Esophagus muscularis mucosa (tissue), 4 donors: ENCODE results near the gene PDCD5. TPM values are rescaled to one million over a fixed set of nuclear protein-coding genes. Genes with fewer than 3 reads are reported as not detected.

Experiments used
- DNase-seq: peaks from one replicate; pipeline ENCODE4 v3.0.0-alpha.2; 2017; ENCODE audit errors: extremely low spot score
- H3K27ac ChIP-seq, 4 donors: fragments of 200-600 bp; sonication (generic); replicated peaks in 1 of 4; 1 replicate in 3 of 4; 2 replicates in 1 of 4; pipeline ENCODE4 v1.5.1; 2016 to 2019; ENCODE audit warnings: mild to moderate bottlenecking in 1 of 4
- H3K27me3 ChIP-seq, 4 donors: fragments of 200-600 bp; sonication (generic); one replicate each; pipeline versions ENCODE4 v1.5.1 to v1.6.0; 2016 to 2019
- H3K36me3 ChIP-seq, 4 donors: fragments of 200-600 bp; sonication (generic); one replicate each; pipeline ENCODE4 v1.5.1; 2016 to 2019
- H3K4me1 ChIP-seq, 4 donors: fragments of 200-600 bp; sonication (generic); one replicate each; pipeline ENCODE4 v1.5.1; 2016 to 2019
- H3K4me3 ChIP-seq, 4 donors: fragments of 200-600 bp; sonication (generic); 1 replicate in 2 of 4; 2 replicates in 2 of 4; pipeline ENCODE4 v1.5.1; 2016 to 2019; ENCODE audit warnings: mild to moderate bottlenecking in 4 of 4, moderate library complexity in 1 of 4
- H3K9me3 ChIP-seq, 4 donors: fragments of 200-600 bp; sonication (generic); 1 replicate in 3 of 4; 2 replicates in 1 of 4; pipeline ENCODE4 v1.5.1; 2016 to 2019
- EP300 ChIP-seq: sonication (generic); formaldehyde crosslinking; IDR thresholded peaks from one replicate; pipeline ENCODE4 v1.6.1; 2017; ENCODE audit warnings: antibody characterized with exemption
- POLR2A ChIP-seq: fragments of 450-650 bp; IDR thresholded peaks from one replicate; pipeline ENCODE4 v1.6.1; 2017; ENCODE audit warnings: antibody characterized with exemption, moderate library complexity, mild to moderate bottlenecking, low read depth
- POLR2AphosphoS5 ChIP-seq, 2 donors: sonication (generic); formaldehyde crosslinking; IDR thresholded peaks; one replicate each; pipeline ENCODE4 v1.6.1; 2017; ENCODE audit warnings: antibody characterized with exemption in 2 of 2
- WGBS: methylation state at CpG from one replicate; pipeline ENCODE4 v1.1.5; 2018; 5-methylcytosine and 5-hydroxymethylcytosine counted together
- intact Hi-C: fragments of 100-400 bp; cut with DNase I; formaldehyde crosslinking; loops from one replicate; pipeline ENCODE4 v1.15.1; 2023
- small RNA-seq, 3 donors: library from RNA; depleted of rRNA; stranded (forward); fragments of <200 nt; gene quantifications; one replicate each; pipeline ENCODE3, GENCODE V24; 2016
- total RNA-seq, 4 donors: library from RNA; depleted of rRNA; stranded (reverse); fragments of >200 nt; gene quantifications; one replicate each; pipeline versions ENCODE4 v1.1.0 to v1.2.1, GENCODE V29; 2016
- TF ChIP-seq, protein P1 (sequence below), 3 experiments: fragments of 200-600 bp in 2 of 3; fragments of 450-650 bp in 1 of 3; sonication (generic) in 2 of 3; IDR thresholded peaks; one replicate each; pipeline ENCODE4 v1.5.1; 2017 to 2019; ENCODE audit warnings: antibody characterized with exemption in 3 of 3, mild to moderate bottlenecking in 2 of 3, moderate library complexity in 1 of 3

Gene PDCD5
- total RNA-seq, 4 donors from 2014 or later: 98.8 to 132 (median 112) TPM

DNA sequence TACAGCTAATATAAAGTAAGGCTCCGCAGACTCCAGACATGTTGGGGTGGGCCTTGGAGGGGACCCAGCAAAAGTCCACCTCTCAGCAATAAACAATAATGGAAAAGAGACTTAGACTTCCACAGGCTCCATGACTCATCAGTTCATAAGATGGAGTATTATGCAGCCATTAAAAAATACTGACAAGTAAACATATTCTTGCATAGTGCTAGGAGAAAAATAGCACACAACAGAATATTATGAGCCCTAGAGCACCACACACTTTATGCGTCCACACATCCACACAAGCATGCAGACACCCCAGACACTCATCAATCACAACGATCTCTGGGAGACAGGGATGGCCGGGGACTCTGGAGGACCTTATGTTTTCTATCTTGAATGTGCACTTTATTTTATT lies 46.0 kb downstream of the PDCD5 start:
- Histone ChIP-seq H3K36me3 (peaks cover 72 to 100% (median 95%) of the 10 kb centered on the region in 4 donors), H3K27ac (no peak overlapping the region), H3K27me3 (no peaks in the 10 kb centered on the region), H3K4me1 (no peaks in the 10 kb centered on the region), H3K9me3 (no peaks in the 10 kb centered on the region), H3K4me3 (no peak overlapping the region)
- TF ChIP-seq POLR2A (no peak), POLR2AphosphoS5 (IDR thresholded peaks at IDR 0.05) (no peak), EP300 (no peak)
- TF ChIP-seq, protein P1, sequence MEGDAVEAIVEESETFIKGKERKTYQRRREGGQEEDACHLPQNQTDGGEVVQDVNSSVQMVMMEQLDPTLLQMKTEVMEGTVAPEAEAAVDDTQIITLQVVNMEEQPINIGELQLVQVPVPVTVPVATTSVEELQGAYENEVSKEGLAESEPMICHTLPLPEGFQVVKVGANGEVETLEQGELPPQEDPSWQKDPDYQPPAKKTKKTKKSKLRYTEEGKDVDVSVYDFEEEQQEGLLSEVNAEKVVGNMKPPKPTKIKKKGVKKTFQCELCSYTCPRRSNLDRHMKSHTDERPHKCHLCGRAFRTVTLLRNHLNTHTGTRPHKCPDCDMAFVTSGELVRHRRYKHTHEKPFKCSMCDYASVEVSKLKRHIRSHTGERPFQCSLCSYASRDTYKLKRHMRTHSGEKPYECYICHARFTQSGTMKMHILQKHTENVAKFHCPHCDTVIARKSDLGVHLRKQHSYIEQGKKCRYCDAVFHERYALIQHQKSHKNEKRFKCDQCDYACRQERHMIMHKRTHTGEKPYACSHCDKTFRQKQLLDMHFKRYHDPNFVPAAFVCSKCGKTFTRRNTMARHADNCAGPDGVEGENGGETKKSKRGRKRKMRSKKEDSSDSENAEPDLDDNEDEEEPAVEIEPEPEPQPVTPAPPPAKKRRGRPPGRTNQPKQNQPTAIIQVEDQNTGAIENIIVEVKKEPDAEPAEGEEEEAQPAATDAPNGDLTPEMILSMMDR (IDR thresholded peaks at IDR 0.05): no peak
- intact Hi-C loops: no loop called here
- 95% methylated on average over 4 of the region's 4 CpGs for WGBS
- DNase-seq: no peak

DNA sequence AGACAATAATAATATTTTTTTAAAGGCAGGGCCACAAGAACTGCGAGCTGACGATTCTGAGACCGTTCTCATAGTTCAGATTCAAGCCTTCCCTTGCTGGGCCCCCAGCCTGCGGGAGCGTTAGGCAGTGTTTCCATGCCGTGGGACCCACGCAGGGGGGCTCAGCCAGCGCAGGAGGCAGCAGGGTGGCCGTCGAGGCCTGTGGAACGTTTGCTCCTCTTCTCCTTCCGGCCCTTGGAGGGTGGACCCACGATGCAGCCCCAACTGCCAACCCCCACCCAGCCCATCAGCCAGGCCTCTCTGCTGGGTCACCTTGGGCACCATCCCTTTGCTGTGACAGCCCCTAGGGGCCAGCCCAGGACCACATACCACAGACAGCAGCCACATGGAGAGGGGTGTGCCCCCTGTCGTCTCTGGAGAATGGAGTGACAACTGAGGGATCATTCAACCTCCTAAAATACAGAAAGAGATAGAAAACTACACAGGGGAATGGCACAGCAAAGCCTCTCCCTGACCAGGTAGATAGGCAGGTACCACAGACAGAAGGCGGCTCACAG lies 46.8 kb downstream of the PDCD5 start:
- no peaks in the 10 kb centered on the region for H3K27me3 ChIP-seq
- intact Hi-C loops: no loop called here
- H3K27ac ChIP-seq: no peak overlapping the region
- H3K9me3 ChIP-seq: no peaks in the 10 kb centered on the region
- H3K36me3 ChIP-seq: peaks cover 64 to 99% (median 91%) of the 10 kb centered on the region in 4 donors
- no peaks in the 10 kb centered on the region for H3K4me1 ChIP-seq
- 88% methylated on average over 7 of the region's 15 CpGs for WGBS
- no peak for TF ChIP-seq EP300
- TF ChIP-seq, protein P1 (IDR thresholded peaks at IDR 0.05): no peak
- TF ChIP-seq POLR2AphosphoS5 (IDR thresholded peaks at IDR 0.05): no peak
- no peak for TF ChIP-seq POLR2A
- DNase-seq: no peak
- H3K4me3 ChIP-seq: no peak overlapping the region

GRCh38 chr19:32630338-32630737 lies 49.3 kb downstream of the PDCD5 start:
- WGBS: no CpG with 5 or more reads among the region's 14 CpGs
- H3K4me3 ChIP-seq: no peak overlapping the region
- H3K36me3 ChIP-seq: peaks cover 44 to 99% (median 79%) of the 10 kb centered on the region in 4 donors
- no peaks in the 10 kb centered on the region for H3K4me1 ChIP-seq
- no peak overlapping the region for H3K27ac ChIP-seq
- H3K27me3 ChIP-seq: no peaks in the 10 kb centered on the region
- no peak for TF ChIP-seq POLR2A
- TF ChIP-seq, protein P1 (IDR thresholded peaks at IDR 0.05): no peak
- no peak for TF ChIP-seq EP300
- no peak for TF ChIP-seq POLR2AphosphoS5 (IDR thresholded peaks at IDR 0.05)
- no peaks in the 10 kb centered on the region for H3K9me3 ChIP-seq
- no peak for DNase-seq
- intact Hi-C loops: no loop called here

GRCh38 chr19:32631381-32631780 lies 50.4 kb downstream of the PDCD5 start:
- Histone ChIP-seq H3K27ac (no peak overlapping the region), H3K4me1 (no peaks in the 10 kb centered on the region), H3K27me3 (no peaks in the 10 kb centered on the region), H3K9me3 (no peaks in the 10 kb centered on the region), H3K4me3 (no peak overlapping the region), H3K36me3 (peaks cover 38 to 99% (median 76%) of the 10 kb centered on the region in 4 donors)
- DNase-seq: no peak
- intact Hi-C loops: no loop called here
- 96% methylated on average over 14 of the region's 15 CpGs for WGBS
- TF ChIP-seq EP300: no peak
- no peak for TF ChIP-seq POLR2AphosphoS5 (IDR thresholded peaks at IDR 0.05)
- TF ChIP-seq, protein P1 (IDR thresholded peaks at IDR 0.05): no peak
- no peak for TF ChIP-seq POLR2A

Small RNA genes within 50 kb of the gene (small RNA-seq; reads per million reads assigned to genes)
- 0 reads per million in 3 donors for gene SNORA68B

Other genes starting within 250 kb of the PDCD5 start
- gene ZNF507, start 235.6 kb upstream of the PDCD5 start, total RNA-seq: 10 to 100 TPM; 12.6 to 19.1 (median 17.9) TPM
- gene DPY19L3, start 175.4 kb upstream of the PDCD5 start, total RNA-seq: 10 to 100 TPM; 13.6 to 16.4 (median 14.6) TPM
- 10 to 100 TPM; 43.2 to 58.1 (median 46.8) TPM for gene ANKRD27, start 94.0 kb downstream of the PDCD5 start, total RNA-seq
- gene RGS9BP, start 94.7 kb downstream of the PDCD5 start, total RNA-seq: 1 to 10 TPM; 1.5 to 5.5 (median 3.9) TPM
- gene NUDT19, start 110.6 kb downstream of the PDCD5 start, total RNA-seq: 10 to 100 TPM in 2 of 4 donors, 1 to 10 TPM in 2; 5.4 to 13.3 (median 9.0) TPM
- gene TDRD12, start 138.6 kb downstream of the PDCD5 start, total RNA-seq: 1 to 10 TPM in 2 of 4 donors, under 1 TPM in 1, not detected in 1; 0.83 to 1.6 (median 1.3) TPM